HG03460 (cell line): Measurements from ENCODE around the gene DNAH5.
"Not testable (repeated sequence)": the region's sequence is repeated elsewhere in the genome, so short reads cannot be mapped to it uniquely, and the experiment has no call there.

ENCODE experiments used
- ATAC-seq: cut with Tn5 transposase; IDR thresholded peaks from one replicate; pipeline ENCODE4 v1.9.1; 2021; ENCODE audit not compliant: unreplicated experiment

Gene DNAH5

DNA sequence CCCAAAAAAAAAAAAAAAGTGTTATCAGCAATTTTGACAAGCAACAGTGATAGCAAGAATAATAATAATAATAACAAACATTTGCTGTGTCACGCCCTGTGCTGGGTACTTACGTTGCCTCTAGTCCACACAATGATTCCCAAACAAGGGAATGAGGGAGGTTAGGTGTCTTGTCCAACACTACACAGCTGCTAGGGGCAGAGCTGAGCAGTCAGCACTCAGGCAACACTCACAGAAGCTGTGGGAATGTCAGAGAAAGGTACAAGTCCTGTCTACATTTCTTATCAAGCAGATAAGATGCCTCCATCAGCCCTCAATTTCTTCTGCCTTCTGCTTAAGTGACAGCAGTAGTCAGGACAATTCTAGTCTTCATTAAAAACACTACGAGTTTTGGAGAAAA is 111.0 kb downstream of the DNAH5 start:
- ATAC-seq = no peak

DNA sequence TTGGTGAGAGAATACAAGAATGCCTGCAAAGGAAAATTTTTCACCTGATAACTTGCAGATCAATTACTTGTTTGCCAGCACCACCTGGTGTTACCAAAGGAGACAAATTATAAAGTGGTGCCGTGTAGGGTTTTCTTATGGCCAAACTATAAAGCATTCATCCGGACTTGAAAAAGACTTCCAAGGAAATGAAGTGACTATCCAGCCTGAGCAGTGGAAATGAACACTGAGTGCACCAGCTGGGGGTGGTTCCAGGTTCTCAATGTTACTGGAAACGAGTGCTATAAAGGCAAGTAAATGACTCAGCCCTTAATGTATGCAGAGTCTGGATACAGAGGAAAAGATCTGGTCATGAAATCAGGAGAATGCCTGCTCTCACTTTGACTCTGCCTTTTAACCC is 113.1 kb downstream of the DNAH5 start:
- no peak for ATAC-seq

DNA sequence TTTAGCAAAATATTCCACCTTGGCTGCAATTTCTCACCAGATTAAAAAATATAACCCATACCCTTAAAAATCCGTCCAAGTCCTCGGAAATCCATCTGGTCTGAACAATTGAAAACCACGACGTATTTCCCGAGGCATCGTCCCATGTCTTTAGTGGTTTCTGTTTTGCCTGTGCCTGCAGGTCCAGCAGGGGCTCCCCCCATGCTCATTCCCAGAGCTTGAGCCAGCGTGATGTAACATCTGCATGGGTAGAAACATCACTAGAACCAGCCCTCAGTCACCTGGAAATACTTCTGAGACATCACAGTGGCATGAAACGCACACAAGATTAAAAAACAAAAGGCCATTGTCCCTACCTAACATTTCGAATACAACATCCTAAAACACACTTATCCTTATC is 114.0 kb downstream of the DNAH5 start:
- no peak for ATAC-seq

DNA sequence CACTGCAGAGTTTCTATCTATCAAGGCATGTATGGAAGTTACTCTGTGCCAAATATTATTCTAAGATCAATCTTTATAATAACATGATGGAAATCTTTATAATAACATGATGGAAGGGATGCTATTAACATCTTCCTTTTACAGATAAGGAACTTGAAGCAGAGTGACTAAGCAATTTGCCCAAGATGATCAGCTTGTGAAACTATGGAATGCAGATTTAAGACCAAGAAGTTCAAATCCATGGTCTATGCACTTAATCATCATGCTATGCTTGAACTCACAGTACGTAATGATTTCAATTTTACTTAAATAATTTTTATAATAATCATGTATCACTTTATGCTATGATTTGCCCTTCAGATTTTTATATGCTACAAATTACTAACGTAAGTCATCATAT is 123.1 kb downstream of the DNAH5 start:
- ATAC-seq = no peak

DNA sequence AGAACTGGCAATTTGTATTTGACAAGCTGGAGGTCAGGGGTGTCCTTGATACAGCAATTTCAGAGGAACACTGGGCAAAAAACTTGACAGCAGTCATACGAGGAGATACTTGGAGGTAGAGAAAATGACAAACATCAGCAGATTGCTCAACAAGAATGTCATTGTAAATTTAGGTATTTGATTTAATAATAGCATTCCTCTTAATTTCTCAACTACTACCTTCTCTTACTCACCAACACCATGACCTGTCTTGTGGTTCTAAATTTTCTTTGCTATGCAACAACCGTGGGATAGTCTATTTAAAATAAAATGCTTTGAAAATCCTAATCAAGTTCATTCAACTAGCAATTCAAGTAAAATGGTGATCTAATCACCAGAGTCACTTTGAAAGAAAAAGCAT is 128.4 kb downstream of the DNAH5 start:
- ATAC-seq = no peak

DNA sequence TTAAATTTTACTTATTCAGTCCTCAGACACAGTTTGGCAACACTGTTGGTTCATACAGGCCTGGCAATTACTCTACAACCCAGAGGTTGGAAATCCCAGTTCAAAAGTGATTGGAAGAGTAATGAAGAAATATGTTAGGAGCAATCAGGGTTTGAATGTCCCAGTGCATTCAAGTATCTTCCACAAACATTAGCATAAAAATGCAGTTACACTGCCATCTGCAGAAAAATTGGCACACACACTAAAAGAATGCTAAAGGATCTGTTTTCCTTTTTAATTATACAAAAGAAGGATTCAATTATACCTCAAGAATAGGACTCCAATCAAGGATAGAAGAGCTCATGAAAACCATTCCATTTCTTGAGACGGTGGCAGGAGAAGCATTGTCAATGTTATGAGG is 130.2 kb downstream of the DNAH5 start:
- no peak for ATAC-seq

GRCh38 chr5:13809921-13810320 is 134.6 kb downstream of the DNAH5 start:
- ATAC-seq = no peak

DNA sequence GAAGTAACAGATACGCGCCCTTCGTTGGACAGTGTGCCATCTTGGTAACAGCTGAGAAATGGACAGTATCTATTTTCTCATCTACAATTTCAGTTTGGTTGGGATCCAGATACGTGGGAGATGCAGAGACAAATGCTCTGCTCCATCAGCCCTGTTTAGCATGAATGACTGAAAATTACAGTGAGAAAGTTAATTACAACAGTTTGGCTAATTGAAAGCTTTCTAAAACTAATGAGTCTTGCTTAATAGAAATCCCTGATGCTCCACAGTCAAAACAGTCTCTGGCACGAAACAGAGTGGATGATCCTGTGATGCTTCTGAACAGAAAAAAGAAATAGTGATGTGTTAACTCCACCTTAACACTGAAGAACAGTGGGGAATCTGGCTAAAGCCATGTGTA is 140.2 kb downstream of the DNAH5 start:
- no peak for ATAC-seq

GRCh38 chr5:13798569-13798968 is 145.9 kb downstream of the DNAH5 start:
- ATAC-seq = not testable (repeated sequence)

GRCh38 chr5:13785781-13786415 is 158.6 kb downstream of the DNAH5 start:
- ATAC-seq = no peak

GRCh38 chr5:13783726-13784125 is 160.8 kb downstream of the DNAH5 start:
- ATAC-seq = no peak

DNA sequence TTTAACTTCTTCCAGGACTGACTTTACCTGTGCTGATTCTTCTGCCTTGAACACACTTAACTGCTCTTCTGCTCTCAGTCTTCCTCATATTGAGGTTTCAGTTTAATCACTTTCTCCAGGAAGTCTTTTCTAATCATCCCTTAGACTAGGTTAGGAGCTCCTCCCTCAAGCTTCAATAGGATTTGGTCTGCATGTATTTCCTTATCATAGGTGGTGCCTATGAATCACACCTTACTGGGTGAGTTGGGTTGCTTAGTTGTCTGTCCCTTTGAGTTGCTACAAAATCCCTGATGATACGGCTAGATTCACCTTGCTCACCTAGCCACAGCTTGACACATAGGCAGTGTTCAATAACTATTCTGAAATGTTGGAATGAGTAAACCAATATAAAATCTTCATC is 164.4 kb downstream of the DNAH5 start:
- no peak for ATAC-seq

DNA sequence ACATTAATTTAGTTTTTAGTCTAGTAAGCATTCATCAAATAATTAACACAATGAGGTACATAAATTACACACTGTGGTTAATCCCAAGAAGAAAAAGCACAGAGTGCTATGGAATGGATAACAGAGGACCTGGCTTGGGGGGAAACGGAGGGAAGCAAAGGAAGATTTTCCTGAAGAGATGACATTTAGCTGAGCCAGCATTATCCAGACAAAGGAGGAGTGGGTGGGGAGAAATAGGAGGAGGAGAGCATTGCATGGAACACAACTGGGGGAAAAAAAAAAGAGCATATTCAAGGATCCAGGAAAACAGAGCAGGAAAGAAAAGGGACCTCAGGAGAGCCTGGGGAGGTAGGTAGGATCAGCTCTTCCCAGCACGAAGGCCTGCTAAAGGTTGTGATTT is 170.8 kb downstream of the DNAH5 start:
- no peak for ATAC-seq

GRCh38 chr5:13771011-13771571 is 173.4 kb downstream of the DNAH5 start:
- no peak for ATAC-seq

- no peak for ATAC-seq
These were observed 178.3 kb downstream of the DNAH5 start for GRCh38 chr5:13766236-13766635.

GRCh38 chr5:13763719-13764118 is 180.8 kb downstream of the DNAH5 start:
- no peak for ATAC-seq

DNA sequence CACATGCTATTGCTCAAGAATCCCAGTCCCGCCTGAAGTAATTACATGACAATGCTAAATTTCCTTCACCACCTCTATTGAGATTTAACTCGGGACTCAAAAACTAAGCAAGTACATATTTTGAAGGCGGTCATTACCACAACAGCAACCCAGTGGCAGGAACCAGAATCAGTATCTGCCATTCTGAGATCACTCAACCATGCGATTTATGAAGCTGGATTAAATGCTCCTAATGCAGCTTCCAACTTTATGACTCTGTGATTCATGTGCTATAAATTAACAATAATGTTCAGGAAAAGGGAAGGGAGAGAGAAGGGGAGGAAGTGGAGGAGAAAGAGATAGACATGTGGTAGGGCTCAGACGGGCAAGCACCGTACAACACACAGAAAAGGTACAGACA is 194.7 kb downstream of the DNAH5 start:
- ATAC-seq = no peak

DNA sequence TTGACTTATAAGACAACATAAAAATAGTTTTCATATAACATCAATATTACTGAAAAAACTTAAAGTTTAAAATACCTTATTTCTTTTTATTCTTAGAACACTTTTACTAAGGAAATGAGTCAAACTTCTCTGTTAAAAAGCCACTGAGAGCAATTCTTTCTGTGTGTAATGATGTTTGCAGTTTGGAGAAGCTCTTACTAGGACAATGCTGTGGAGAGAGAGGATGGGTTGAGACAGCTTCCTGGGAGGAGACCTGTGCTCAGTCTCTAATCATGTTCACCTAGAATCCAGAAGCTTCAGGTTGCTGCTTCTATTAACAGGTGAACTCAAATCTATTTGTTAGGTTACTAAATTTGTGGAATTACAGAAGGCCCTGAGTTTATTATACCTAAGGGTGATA is 198.5 kb downstream of the DNAH5 start:
- ATAC-seq = no peak

GRCh38 chr5:13745508-13745907 is 199.0 kb downstream of the DNAH5 start:
- no peak for ATAC-seq

DNA sequence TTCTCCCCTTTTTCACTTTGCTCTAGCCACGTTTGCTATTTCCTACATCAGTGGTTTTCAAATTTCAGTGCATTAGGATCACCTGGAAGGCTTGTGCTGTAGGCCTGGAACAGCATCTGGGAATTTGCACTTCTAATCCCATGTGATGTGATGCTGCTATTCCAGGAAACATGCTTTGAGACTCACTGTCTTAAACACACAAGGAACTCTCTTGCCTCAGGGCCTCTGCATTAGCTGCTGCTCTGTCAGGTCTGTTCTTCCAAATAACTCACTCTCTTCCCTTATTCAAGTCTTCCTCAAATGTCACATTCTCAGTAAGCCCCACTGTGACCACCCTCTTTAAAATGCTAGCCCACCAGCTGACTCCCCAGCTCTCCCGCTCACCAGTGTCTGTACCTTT is 204.0 kb downstream of the DNAH5 start:
- no peak for ATAC-seq

DNA sequence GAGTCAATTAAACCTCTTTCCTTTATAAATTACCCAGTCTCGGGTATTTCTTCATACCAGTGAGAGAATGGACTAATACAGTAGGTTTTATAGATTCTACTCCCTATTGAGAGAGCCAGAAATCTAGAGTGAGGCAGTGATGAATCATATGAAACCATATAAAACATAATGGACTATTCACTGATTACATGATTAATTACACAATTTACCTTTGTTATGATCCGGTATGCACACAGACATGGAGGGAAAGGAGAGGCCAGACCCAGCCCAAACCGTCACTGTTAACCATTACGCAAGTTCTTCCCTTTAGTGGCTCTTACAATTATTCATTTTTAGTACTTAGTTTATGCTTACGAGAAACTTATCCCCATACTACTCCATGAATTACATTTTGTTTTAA is 205.0 kb downstream of the DNAH5 start:
- ATAC-seq = no peak

GRCh38 chr5:13735691-13736090 is 208.8 kb downstream of the DNAH5 start:
- no peak for ATAC-seq

DNA sequence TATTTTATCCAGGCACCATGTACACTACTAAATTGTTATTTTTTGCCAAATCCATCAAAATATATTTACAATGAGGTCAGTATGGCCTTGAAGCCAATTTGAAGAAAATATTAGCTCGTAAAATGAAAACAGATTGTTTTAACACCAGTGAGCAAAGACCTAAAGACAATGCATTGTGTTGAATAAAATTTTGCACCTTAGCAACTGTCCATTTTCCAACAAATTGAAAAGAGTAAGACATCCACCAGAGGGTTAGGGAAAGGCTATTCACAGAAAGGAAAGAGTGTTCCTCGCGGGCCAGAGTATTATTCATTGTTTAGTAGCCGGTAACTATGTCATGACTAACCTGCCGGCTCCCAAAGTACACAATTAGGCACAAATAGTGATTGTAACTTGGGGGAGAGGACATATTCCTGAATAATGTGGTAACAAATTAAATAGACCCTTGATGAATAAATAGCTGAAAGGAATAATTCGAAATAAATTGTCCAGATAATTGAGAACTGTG is 213.3 kb downstream of the DNAH5 start:
- no peak for ATAC-seq
